ENCODE data around the gene REEP6. TPM values are rescaled to one million over a fixed set of nuclear protein-coding genes. Genes with fewer than 3 reads are reported as not detected.

The REEP6 gene
- total and polyA plus RNA-seq, 10 donors: 0.65 to 2.6 (median 1.6) TPM; not detected in 1

DNA sequence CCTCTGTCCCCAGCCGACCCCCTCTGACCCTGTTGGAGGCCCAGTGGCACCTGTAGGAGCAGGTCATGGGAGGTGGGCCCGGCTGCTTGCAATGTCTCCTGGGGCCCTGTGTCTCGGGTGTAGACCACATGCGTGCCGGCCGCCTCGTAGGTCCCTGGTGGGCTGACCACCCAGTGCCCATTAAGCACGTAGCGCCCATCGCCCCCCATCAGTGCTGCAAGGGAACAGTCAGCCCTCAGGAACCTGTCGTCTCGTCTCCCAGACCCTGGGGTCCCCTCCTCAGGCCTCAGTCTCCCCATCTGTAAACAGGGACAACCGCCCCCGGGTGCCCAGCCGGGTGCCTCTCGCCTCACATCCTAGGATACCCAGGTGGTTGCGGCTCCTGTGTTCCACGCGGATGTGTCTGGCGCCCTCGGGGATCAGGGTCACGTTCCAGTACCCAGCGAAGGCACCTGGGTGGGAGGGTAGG is 16.2 kb downstream of the REEP6 start:
- Histone ChIP-seq H3K9me3 (peaks cover 0 to 9% (median 0%) of the 10 kb centered on the region in 8 donors), H3K27me3 (replicated peaks in 1 of 7) (peaks cover 0 to 96% (median 38%) of the 10 kb centered on the region in 7 donors), H3K27ac (peak overlapping the region in 4 of 8 donors; percentile 63 to 85 (median 74)), H3K36me3 (no peaks in the 10 kb centered on the region), H3K4me3 (peak overlapping the region in 3 of 8 donors; percentile 33 to 69 (median 42)), H3K4me1 (peaks cover 8 to 34% (median 19%) of the 10 kb centered on the region in 6 donors)
- WGBS, 5 donors: 70 to 78% (median 73%) methylated on average over 18 to 23 of the region's 23 CpGs
- no peak for DNase-seq
- intact Hi-C loops (cut with DNase I; ENCODE audit: low total_unique reads): no loop called here
- TF ChIP-seq POLR2A (IDR thresholded peaks at IDR 0.05) (no peak), POLR2AphosphoS5 (IDR thresholded peaks at IDR 0.05) (no peak)
- TF ChIP-seq, protein P1, sequence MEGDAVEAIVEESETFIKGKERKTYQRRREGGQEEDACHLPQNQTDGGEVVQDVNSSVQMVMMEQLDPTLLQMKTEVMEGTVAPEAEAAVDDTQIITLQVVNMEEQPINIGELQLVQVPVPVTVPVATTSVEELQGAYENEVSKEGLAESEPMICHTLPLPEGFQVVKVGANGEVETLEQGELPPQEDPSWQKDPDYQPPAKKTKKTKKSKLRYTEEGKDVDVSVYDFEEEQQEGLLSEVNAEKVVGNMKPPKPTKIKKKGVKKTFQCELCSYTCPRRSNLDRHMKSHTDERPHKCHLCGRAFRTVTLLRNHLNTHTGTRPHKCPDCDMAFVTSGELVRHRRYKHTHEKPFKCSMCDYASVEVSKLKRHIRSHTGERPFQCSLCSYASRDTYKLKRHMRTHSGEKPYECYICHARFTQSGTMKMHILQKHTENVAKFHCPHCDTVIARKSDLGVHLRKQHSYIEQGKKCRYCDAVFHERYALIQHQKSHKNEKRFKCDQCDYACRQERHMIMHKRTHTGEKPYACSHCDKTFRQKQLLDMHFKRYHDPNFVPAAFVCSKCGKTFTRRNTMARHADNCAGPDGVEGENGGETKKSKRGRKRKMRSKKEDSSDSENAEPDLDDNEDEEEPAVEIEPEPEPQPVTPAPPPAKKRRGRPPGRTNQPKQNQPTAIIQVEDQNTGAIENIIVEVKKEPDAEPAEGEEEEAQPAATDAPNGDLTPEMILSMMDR (IDR thresholded peaks at IDR 0.05 in 8 of 11, conservative IDR thresholded peaks at IDR 0.05 in 3 of 11): no peak

- H3K4me3 ChIP-seq: peak overlapping the region in 7 of 8 donors; percentile 21 to 69 (median 37)
- TF ChIP-seq POLR2A (IDR thresholded peaks at IDR 0.05): no peak
- peak; percentile 40 to 70 (median 67) for TF ChIP-seq POLR2AphosphoS5 (IDR thresholded peaks at IDR 0.05)
- WGBS, 5 donors: 2 to 3% (median 3%) methylated on average over 38 to 46 of the region's 46 CpGs
- DNase-seq: peak; percentile 92
- peaks cover 8 to 39% (median 25%) of the 10 kb centered on the region in 6 donors for H3K4me1 ChIP-seq
- no peaks in the 10 kb centered on the region for H3K36me3 ChIP-seq
- H3K27ac ChIP-seq: peak overlapping the region in 7 of 8 donors; percentile 59 to 85 (median 72)
- peaks cover 0 to 9% (median 0%) of the 10 kb centered on the region in 8 donors for H3K9me3 ChIP-seq
- peaks cover 0 to 96% (median 38%) of the 10 kb centered on the region in 7 donors for H3K27me3 ChIP-seq (replicated peaks in 1 of 7)
- intact Hi-C loops (cut with DNase I; ENCODE audit: low total_unique reads): no loop called here
Observed at GRCh38 chr19:1507763-1508506, 17.0 kb downstream of the REEP6 start.

GRCh38 chr19:1508507-1508856 is 17.5 kb downstream of the REEP6 start:
- intact Hi-C loops (cut with DNase I; ENCODE audit: low total_unique reads): no loop called here
- peak overlapping the region in 4 of 8 donors; percentile 63 to 85 (median 74) for H3K27ac ChIP-seq
- peaks cover 0 to 96% (median 38%) of the 10 kb centered on the region in 7 donors for H3K27me3 ChIP-seq (replicated peaks in 1 of 7)
- DNase-seq: no peak
- H3K4me1 ChIP-seq: peaks cover 7 to 39% (median 23%) of the 10 kb centered on the region in 6 donors
- H3K36me3 ChIP-seq: no peaks in the 10 kb centered on the region
- peak overlapping the region in 6 of 8 donors; percentile 21 to 69 (median 38) for H3K4me3 ChIP-seq
- TF ChIP-seq POLR2AphosphoS5 (IDR thresholded peaks at IDR 0.05): no peak
- TF ChIP-seq POLR2A (IDR thresholded peaks at IDR 0.05): no peak
- TF ChIP-seq, protein P1 (IDR thresholded peaks at IDR 0.05 in 8 of 11, conservative IDR thresholded peaks at IDR 0.05 in 3 of 11): no peak
- whole genome bisulfite sequencing, 5 donors: 22 to 52% (median 41%) methylated on average over 11 to 12 of the region's 12 CpGs
- H3K9me3 ChIP-seq: peaks cover 0 to 9% (median 0%) of the 10 kb centered on the region in 8 donors

DNA sequence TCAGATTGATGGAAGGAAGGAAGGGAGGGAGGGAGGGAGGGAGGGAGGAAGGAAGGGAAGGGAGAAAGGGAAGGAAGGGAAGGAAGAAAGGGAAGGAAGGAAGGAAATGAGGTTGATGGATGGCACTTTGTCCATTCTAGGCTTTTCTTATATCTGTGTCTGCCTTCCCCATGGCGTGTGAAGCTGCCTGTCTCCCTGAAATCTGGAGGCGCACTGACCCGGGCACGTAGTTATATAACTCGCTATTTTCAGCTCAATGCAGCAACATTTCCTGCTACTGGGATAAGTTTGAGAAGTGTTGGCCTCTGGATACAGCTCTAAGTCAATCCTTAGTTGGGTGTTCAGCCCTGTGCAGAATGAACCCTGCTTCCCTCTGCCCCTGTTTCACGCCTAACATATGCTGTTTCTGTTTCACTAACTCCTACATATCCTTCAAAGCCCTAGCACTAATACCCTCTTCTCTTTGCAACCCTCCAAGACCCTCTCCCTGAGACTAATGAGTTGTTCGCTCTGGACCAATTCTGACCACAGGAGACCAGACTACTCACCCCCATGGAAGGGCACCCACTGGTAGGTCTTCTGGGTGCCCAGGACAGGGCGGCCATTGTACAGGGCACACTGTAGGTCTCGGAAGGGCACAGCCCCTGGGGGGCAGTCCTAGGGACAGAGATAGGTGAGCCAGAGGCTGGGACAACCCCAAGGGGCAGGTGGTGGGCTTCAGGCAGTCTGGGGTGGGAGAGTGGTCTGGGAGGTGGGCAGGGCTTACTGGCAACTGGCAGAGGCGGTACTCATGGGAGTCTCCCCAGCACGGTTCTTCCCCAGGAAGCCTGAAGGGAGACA is 18.8 kb downstream of the REEP6 start:
- H3K9me3 ChIP-seq: peaks cover 0 to 9% (median 0%) of the 10 kb centered on the region in 8 donors
- intact Hi-C loops (cut with DNase I; ENCODE audit: low total_unique reads): no loop called here
- no peak for DNase-seq
- peaks cover 0 to 96% (median 40%) of the 10 kb centered on the region in 7 donors for H3K27me3 ChIP-seq (replicated peaks in 1 of 7)
- no peaks in the 10 kb centered on the region for H3K36me3 ChIP-seq
- no peak overlapping the region for H3K4me3 ChIP-seq
- H3K4me1 ChIP-seq: peaks cover 9 to 40% (median 26%) of the 10 kb centered on the region in 6 donors
- TF ChIP-seq POLR2A (IDR thresholded peaks at IDR 0.05) (no peak), POLR2AphosphoS5 (IDR thresholded peaks at IDR 0.05) (no peak)
- TF ChIP-seq, protein P1 (IDR thresholded peaks at IDR 0.05 in 8 of 11, conservative IDR thresholded peaks at IDR 0.05 in 3 of 11): no peak
- 38 to 53% (median 46%) methylated on average over 11 of the region's 11 CpGs for WGBS, 5 donors
- H3K27ac ChIP-seq: no peak overlapping the region
